ENCODE measurements around the gene ACSL4. TPM values are rescaled to one million over a fixed set of nuclear protein-coding genes. Genes with fewer than 3 reads are reported as not detected.

The ACSL4 gene
- total and polyA plus RNA-seq, 9 of the 15 experiments (the other 6 are each of a cell fraction or from before 2014, with no cell fraction given): 9.8 to 35.1 (median 25.5) TPM

- ChIA-PET POLR2A (no interaction called here), CTCF (ENCODE audit: low intra/inter-chr PET ratio) (no interaction called here)
- Histone ChIP-seq H3K79me2 (ENCODE audit: control insufficient read depth, insufficient read depth, low read length) (no peaks in the 10 kb centered on the region), H3K27me3 (ENCODE audit: control insufficient read depth in 2 of 2, insufficient read depth in 2 of 2, low read length in 2 of 2) (no peaks in the 10 kb centered on the region), H3K27ac (ENCODE audit: extremely low read depth, low read depth, low read length) (no peak overlapping the region), H3K9me1 (ENCODE audit: control insufficient read depth, insufficient read depth, low read length) (no peaks in the 10 kb centered on the region), H3K4me3 (no peak overlapping the region), H3K4me2 (ENCODE audit: insufficient read depth, low read length) (no peak overlapping the region), H4K20me1 (replicated peaks; ENCODE audit: control insufficient read depth, insufficient read depth, low read length) (no peaks in the 10 kb centered on the region), H3K9ac (ENCODE audit: insufficient read depth in 1 of 2, low read depth in 2 of 2, low read length in 2 of 2) (no peak overlapping the region), H3K36me3 (ENCODE audit: control insufficient read depth, insufficient read depth, low read length) (no peaks in the 10 kb centered on the region), H3K4me1 (replicated peaks in 1 of 2; ENCODE audit: control insufficient read depth in 2 of 2, insufficient read depth in 2 of 2, low read length in 2 of 2) (peaks cover 0 to 8% of the 10 kb centered on the region in 2 experiments; a peak in 4 of 5 replicates), H2AFZ (ENCODE audit: low read depth, low read length) (no peak overlapping the region), H3K9me3 (replicated peaks; ENCODE audit: control insufficient read depth, insufficient read depth, low read depth, low read length) (peaks cover 2% of the 10 kb centered on the region; the same call in 1 of the 2 replicates)
- no peak for DNase-seq (ENCODE audit: extremely low read depth in 1 of 4, low spot score in 3 of 4)
- TF ChIP-seq SNIP1 (IDR thresholded peaks at IDR 0.05; ENCODE audit: low read depth): no peak
- no peak for TF ChIP-seq ZBTB1 (CRISPR knock-in tag; IDR thresholded peaks at IDR 0.05; ENCODE audit: borderline replicate concordance, low read depth)
- TF ChIP-seq KAT7 (CRISPR knock-in tag; IDR thresholded peaks at IDR 0.05; ENCODE audit: borderline replicate concordance): no peak
- TF ChIP-seq KDM4B (IDR thresholded peaks at IDR 0.05; ENCODE audit: borderline replicate concordance in 2 of 2, low read depth in 1 of 2): no peak
- TF ChIP-seq ZNF133 (CRISPR knock-in tag; IDR thresholded peaks at IDR 0.05): no peak
- no peak for TF ChIP-seq ELF2 (CRISPR knock-in tag; IDR thresholded peaks at IDR 0.05)
- no peak for TF ChIP-seq ELF1 (tag; IDR thresholded peaks at IDR 0.05)
- TF ChIP-seq HDGF (IDR thresholded peaks at IDR 0.05): no peak
- TF ChIP-seq ZFP1 (CRISPR knock-in tag; IDR thresholded peaks at IDR 0.05): no peak
- WGBS (ENCODE audit: insufficient coverage, low coverage, missing lambda C conversion rate): 37% methylated on average over 7 of the region's 8 CpGs
- no peak for FAIRE-seq
- BruUV-seq (replicated peaks): no TSS peak
- in situ Hi-C loops (cut with MboI) (no loop called here), intact Hi-C loops (cut with micrococcal nuclease) (no loop called here)
- ATAC-seq: no peak
These were observed 109.1 kb downstream of the ACSL4 start for GRCh38 chrX:109623997-109624396.
